Activated CD4-positive, alpha-beta T cell treated with anti-CD3 and anti-CD28 coated beads for 24 hours (primary cell): ENCODE results near the gene TP53BP1.
"Not testable (repeated sequence)": the region's sequence is repeated elsewhere in the genome, so short reads cannot be mapped to it uniquely, and the experiment has no call there.

Experiments
- DNase-seq, 2 donors: peaks; one replicate each; pipeline ENCODE4 v3.0.0-alpha.2; 2020; ENCODE audit warnings: low read depth in 2 of 2

TP53BP1 gene

DNA sequence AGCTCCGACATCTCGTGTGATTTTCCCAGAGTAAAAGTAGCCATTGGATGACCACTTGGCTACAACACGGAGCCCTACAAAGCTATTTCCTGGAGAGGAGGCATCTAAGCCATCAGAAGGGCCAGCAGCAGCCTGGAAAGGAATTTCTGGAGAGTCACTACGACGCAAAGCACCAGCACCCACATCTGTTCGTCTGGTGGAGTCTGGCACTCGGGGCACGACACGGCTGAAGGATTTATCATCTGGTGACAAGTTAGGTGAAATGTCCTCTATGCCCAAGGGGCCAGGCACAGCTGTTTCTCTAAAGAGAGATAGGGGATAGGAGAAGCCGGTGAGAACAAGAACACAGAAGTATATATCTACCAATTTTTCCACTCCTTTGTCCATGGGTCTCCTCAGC, 72.5 kb downstream of the TP53BP1 start:
- DNase-seq = no peak

DNA sequence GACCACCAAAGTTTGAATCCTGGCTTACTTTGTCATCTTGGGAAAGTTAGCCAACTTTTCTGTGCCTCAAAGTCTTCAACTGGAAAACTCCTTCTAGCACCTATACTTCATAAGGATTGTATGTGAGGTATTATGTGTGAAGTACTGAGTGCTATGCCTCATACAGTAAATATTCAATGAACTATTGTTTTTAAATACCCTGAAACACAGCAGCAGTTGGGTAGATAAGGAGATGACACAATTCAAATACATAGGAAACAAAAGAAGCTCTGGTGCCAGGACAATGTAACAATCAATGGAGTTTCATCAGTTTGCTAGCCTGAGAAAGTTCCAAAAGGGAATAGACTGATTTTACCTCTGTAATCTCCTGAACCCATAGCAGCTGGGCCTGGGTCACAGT, 78.8 kb downstream of the TP53BP1 start:
- no peak for DNase-seq

DNA sequence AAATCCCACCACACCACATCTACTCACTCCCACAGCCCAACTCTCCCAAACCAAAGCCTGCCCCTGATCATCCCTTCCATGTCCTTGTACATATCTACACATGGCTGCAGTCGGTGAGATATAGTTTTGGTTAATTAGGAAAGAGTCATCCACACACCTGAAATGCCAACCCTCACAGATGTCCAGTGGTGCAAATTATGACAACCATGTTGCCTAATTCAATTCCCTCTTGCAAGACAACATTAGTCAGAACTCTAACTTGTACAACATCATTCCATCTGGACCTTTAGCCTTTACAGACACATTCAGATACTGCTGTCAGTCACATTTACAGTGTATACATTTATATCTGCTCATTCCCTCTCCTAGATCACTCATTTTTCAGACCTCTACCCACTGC, 80.9 kb downstream of the TP53BP1 start:
- DNase-seq = no peak

DNA sequence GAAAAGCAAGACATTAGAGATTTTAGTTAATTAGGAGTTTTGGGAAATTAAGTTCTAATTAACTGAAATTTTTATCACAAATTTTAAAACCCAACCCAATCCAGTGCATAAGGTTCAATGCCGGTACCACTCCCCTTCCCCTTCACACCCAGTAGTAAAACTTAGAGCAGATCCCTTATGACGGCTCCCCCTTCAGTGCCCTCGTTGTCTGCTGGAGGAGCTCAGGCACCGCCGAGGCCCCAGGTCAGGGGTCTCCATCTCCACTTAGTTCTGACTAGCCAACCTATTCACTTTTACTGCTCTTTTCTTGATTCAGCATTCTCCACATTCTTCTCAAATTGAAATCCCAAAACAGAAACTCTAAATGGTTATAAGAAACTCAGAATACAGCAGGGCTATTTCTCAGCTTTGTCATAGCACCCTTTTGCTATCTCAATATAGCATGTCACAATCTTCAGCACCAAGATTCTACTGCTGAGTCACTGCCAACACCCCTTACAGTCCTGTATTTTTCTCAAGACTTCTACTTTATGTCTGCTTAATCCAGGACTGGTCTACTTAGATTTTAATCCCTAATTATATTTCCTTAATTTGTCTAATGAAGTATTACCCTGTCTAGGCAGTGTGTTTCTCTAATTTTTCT, 82.3 kb downstream of the TP53BP1 start:
- no peak for DNase-seq

DNA sequence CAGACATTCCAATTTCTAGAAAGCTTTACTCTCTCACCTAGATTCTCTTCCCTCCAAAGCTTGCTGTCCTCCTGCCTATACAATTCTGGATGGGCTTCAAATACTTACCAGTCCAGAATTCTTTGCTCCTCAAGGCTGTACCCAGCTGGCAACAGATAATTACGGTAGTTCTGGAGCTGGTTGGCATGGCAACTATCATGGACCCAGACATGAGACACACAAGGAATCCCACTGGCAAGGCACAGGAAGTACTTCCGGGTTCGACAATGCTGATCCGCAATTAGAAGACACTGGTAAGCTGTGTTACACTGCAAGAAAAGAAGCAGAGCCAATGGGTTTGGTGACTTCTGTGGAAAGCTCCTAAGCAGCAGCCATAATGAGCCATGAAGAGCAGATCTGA, 84.2 kb downstream of the TP53BP1 start:
- DNase-seq = no peak

DNA sequence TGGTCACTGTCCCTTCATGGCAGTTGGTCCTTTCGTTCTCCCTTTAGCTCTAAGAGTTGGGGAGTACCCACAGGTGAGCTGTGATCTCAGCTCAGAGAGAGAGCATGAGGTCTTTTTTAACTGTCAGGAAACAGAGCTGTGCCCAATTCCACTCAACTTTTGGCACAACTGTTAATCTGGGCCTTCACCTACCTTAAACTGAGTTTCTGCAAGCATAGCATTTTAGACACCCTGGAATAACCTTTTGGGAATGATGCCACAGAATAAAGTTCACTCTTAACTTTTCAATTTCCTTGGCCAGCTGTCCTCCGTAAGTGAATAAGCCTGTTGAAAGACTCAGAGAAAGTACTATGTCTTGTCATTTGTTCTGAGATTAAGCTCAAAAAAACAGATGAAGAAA, 86.1 kb downstream of the TP53BP1 start:
- DNase-seq = no peak

DNA sequence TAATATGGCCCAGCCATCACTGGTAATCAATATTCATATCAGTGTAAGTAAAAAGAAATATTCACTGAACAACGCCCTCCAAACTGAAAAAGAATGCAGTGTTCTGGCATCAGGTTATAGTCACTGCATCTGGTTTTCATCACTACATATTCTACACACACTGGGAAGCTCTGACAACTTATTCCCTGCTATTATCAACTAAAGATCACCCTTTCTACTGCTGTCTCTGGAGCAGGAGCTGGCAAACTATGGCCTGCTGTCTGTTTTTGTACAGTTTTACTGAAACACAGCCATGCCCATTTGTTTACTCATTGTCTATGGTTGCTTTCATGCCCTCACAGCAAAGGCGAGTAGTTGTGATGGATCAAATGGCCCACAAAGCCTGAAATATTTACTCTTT, 86.8 kb downstream of the TP53BP1 start:
- DNase-seq = no peak

DNA sequence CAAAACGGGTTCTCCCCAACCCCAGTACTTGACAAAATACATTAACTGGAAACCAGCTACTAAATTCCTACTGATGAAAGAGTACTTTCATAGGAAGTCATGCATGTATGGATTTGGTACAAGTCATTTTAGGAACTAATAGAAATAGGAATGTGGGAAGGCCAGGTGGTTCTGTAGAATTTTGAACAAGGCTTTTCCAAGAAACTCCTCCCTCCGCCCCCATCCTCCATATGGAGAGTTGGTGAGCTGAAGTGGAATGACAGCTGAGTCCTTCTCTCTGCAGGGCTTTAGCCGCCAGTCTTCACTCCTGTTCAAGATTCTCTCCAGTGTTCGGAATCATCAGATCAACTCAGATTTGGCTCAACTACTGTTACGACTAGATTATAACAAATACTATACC, 88.8 kb downstream of the TP53BP1 start:
- no peak for DNase-seq

DNA sequence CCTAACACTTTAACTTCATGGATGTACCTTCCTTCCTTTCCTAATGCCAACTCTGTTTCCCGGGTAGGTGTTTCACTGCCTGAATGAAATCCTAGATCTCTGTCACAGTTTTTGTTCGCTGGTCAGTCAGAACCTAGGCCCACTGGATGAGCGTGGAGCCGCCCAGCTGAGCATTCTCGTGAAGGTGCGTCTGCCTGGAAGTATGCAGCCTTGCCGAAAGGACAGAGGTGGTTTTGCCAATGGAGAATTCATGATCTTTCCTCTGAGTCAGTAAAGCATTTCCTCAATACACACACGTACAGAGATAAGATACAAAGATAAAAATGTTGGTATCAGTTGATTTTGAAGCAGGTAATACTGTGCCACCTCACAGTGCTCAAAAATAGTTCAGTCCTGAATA, 89.3 kb downstream of the TP53BP1 start:
- DNase-seq = no peak

DNA sequence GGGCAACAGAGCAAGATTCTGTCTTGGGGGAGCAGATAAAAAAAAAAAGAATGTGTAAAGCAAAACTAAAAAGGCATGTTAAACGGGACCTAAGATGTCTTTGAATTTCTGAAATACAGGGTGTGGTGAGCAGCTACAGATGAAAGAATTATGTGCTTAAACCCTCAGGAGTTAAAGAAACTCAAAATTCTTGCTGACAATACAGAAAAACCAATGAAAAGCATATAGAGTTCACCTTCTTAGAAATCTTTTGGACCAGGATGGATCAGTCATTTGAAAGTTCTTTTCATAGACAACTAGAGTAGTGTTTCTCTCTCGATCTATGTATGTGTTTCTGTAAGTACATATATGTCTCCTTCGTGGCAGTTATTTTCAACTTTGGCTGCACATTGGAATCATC, 90.7 kb downstream of the TP53BP1 start:
- no peak for DNase-seq

DNA sequence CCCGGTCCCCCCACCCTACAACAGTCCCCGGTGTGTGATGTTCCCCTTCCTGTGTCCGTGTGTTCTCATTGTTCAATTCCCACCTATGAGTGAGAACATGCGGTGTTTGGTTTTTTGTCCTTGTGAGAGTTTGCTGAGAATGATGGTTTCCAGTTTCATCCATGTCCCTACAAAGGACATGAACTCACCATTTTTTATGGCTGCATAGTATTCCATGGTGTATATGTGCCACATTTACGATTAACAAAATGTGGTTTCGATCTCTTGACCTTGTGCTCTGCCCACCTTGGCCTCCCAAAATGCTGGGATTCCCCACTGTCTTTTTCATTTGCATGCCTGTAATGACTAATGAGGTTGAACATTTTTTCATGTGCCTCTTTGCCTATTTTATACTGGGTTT, 99.4 kb downstream of the TP53BP1 start:
- not testable (repeated sequence) for DNase-seq

DNA sequence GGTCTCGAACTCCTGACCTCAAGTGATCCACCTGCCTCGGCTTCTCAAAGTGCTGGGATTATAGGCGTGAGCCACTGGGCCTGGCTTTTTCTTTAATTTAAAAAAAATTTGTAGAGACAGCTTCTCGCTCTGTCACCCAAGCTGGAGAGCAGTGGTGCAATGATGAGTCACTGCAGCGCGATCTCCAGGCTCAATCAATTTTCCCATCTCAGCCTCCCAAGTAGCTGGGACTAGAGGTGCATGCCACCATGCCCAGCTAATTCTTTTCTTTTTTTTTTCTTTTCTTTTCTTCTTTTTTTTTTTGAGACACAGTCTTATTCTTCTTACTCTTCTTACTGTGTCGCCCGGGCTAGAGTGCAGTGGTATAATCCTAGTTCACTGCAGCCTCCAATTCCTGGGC, 102.2 kb downstream of the TP53BP1 start:
- DNase-seq = no peak

DNA sequence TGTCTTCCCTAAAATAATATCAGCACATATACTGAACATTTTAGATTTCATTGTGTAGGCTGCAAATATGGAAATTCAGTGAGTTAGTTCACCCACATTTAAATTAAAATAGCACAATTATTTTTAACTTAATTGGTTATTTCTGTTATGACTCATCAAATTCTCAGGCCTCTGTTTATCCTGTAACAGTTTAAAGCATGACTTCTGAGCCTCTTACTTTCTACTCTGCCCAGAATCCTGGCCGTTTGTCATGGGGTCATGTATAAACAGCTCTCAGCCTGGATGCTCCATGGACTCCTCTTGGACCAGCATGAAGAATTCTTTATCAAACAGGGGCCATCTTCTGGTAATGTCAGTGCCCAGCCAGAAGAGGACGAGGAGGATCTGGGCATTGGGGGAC, 109.9 kb downstream of the TP53BP1 start:
- DNase-seq = no peak

DNA sequence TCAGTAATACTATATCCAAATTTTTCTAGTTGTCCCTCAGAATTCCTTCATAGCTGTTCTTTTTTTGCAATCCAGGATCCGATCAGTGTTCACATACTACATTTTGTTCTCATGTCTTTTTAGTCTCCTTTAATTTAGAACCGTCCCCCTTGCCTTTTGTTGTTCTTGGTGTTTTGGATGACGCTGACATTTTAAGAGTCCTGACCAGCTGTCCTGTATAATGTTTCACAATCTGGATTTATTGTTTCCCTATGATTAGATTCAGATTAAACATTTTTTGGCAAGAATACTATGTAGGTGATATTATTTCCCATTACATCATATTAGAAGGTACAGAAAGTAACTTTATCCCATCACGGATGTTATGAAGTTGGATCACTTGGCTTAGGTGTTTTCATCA, 110.6 kb downstream of the TP53BP1 start:
- no peak for DNase-seq

DNA sequence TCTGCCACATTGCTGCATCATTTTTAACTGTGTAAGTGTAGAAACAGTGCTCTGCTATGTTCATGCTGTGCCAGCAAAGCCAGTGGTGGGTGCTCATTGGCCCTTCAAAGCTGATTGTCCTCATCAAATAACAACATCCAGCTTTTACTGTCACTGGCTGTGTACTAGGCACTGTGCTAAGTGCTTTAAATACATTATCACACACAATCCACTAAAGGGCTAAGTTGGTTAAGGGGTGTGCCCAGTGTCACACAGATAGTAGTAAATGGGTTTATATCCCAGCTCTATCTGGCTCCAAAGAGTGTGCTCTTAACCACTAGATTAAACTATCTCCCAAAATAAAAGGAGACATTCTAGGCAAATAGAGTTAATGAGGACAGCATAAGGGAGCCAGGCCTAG, 114.4 kb downstream of the TP53BP1 start:
- DNase-seq = no peak

DNA sequence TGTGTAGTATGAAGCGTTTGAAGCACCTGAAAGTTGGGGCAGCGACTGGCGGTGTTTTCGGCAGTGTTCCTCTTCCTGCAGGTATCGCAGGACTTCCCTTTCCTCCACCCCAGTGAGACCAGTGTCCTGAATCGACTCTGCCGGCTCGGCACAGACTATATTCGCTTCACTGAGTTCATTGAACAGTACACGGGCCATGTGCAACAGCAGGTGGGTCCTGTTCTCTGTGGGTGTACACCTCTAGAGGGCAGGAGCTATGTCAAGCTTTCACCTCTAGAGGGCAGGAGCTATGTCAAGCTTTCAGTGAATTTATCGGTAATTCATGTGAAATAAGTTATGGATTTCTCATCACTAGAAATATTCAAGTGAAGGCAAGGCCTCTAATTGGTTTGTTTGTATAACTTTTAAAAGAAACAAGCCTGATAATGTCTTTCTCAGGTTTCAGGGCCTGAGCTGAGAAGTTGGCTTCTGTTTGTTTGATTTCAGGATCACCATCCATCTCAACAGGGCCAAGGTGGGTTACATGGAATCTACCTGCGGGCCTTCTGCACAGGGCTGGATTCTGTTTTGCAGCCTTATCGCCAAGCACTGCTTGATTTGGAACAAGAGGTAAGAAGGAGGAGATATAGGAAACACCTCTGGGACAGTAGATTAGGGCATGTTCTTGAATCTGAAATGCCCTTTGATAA, 116.8 kb downstream of the TP53BP1 start:
- peak in 1 of 2 donors; percentile 4 for DNase-seq

DNA sequence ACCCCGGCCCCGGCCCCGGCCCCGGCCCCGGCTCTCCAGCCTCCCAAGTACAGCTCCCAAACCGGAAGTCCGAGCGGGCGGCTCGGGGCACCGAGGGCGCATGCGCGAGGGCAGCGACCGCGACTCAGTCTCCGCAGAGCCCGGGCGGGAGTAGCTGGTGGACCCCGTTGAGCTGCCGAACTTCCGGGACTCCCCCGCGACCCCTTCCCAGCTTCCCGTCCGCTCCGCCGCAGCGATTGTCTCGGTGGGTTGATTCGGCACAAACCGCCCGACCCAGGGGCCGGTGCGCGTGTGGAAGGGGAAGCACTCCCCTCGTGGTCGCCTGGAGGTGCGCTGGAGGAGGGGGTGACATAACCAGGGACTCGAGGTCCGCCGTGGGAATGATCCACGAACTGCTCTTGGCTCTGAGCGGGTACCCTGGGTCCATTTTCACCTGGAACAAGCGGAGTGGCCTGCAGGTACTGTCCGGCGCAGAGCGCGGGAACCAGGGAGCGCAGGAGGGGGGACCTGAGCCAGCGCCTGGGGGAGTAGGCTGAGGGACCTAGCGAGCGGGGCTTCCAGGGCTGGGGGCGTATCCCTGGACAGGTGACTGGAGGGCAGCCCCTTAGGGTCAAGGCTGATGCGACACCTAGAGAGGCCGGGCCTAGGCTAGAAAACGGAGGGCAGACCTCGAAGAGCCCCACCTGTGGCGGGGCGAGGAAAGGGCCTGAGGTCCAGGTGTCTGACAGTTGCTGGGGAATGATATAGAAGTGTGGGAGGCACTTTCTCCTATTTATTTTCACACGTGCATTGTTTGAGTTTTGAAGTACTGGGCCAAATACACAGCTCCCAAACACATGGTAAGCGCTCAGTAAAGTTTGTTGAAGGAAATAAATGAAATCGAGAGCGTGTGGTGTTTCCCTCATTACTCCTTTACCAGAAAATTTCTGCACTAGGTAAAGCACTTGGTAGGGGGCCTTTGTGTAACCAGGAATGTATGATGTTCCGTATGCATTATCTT, 121.7 kb downstream of the TP53BP1 start, which contains the start of the genes TUBGCP4 and ZSCAN29:
Gene TUBGCP4 (plus strand): TSS at position 127 of the 1,000 bp plus-strand sequence. CDS start 254 bp downstream, at position 381.
Gene ZSCAN29 (minus strand): TSS at position 69 of the 1,000 bp plus-strand sequence. CDS start 1,130 bp downstream, outside the sequence.
- DNase-seq = peak; percentile 64 to 69

DNA sequence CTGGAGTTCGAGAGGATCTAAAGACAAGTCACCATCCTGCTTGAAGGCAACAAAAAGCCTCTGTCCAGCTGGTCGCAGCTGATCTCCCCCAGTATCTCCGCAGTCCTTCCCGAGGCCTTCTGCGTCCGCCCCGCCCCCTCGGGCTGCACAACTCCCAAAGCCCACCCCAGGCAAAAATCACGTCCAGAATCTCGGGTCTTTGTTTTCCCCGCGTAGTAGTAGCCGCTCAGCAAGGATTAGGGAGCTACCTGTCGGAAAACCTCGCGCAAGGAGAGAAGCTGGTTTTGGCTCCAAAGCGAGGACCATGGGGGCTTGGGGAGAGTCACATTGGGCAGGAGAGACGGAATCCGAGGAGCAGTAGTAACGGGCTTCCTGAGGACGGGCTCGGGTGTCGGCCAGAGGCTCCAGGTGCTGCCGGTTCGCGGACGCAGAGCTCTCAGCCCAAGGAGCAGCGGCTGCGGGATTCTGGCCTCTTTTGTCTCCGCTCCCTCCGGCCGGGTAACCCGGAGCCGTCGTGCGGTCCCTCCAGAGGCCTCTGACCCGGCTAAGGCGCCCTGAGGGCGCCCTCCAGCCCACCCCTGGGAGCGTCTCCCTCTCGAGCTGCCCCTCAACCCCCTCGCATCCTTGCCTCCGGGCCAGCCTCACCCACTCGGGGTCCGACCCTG, 122.5 kb downstream of the TP53BP1 start:
- DNase-seq = no peak

DNA sequence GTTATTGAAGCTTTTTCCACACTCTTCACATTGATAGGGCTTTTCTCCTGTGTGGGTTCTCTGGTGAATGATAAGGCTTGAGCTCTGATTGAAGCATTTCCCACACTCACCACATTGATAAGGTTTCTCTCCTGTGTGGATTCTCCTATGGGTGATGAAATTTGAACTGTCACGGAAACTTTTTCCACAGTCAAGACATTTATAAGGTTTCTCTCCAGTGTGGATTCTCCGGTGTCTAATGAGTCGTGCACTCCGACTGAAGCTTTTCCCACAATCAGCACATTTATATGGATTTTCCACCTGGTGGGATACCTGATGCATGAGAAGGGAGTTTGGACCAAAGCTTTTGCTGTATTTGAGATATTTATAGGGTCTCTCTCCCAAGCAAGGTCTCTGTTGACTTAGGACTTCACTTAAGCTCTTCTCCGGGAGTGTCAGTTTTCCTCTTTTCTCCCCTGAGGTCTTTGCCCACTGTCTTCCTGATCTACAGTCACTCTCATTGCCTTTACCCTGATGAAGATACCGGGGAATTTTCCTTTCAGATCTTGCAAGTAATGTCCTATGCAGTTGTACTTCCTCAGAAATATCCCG, 131.5 kb downstream of the TP53BP1 start:
- no peak for DNase-seq

DNA sequence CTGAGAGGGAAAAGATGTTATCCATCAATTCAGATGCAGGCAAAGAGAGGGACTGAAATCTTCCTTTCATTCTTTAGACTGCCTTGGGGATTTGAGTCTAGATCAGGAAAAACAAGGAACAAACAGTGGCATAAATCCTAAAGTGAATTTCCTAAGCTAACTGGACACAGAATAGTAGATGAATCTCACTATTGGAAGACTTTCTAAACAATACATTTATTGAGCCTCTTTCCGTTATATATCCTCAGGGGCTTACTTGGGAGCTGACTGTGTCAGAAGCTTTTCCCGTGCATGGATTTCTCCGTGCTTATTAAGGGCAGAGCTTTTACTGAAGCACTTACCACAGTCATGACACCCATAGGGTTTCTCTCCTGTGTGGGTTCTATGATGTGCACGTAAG, 132.1 kb downstream of the TP53BP1 start:
- DNase-seq = no peak
